WTC11 (cell line): ENCODE data around the gene XRCC1.

Source experiments
- FOXK1 ChIP-seq: sonication (generic); formaldehyde crosslinking; IDR thresholded peaks from 2 replicates; pipeline ENCODE4 v1.8.0; 2022; ENCODE audit warnings: mild to moderate bottlenecking, moderate library complexity, missing genetic modification reagents
- ZBTB21 ChIP-seq: sonication (generic); formaldehyde crosslinking; IDR thresholded peaks from 2 replicates; pipeline ENCODE4 v1.8.1; 2023; ENCODE audit warnings: mild to moderate bottlenecking, missing genetic modification reagents, borderline replicate concordance

DNA sequence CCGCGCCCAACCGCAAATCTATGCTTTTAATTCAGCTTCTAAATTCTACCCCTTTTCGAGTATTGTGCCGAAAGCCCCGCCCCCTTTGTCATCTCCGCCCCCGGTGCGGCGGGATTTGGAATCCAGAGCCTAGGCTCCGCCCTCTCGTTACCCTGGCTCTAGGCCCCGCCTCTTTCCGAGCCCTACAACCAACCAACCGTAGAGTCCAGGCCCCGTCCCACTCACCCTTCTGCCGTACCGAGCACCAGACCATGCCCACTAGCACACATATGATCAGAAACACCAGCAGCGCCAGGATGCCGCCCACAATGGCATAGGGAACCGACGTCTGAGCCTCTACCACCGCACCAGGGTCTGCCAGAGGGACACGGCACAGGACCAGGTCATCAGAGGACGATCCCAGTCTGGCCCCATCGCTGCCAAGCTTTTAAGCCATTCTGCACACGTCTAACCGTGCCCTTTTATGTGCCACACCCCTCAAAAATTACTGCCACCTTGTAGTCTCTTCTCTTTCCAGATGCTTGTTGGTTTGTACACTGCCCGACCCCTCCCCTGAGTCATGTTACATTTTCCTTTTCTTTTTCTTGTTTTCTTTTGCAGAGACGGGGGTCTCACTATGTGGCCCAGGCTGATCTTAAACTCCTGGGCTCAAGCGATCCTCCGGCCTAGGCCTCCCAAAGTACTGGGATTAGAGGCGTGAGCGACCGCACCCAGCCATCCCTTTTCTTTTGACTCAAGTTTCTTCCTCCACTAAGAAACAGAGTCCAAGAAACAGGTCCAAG is 48.8 kb upstream of the XRCC1 start:
- TF ChIP-seq ZBTB21 (CRISPR knock-in tag) (no peak), FOXK1 (CRISPR knock-in tag) (no peak)
